ENCODE results near the gene ADRA1B.
A peak's percentile ranks its signal among the peaks of the same experiment; 100 is the strongest.

Gene ADRA1B

DNA sequence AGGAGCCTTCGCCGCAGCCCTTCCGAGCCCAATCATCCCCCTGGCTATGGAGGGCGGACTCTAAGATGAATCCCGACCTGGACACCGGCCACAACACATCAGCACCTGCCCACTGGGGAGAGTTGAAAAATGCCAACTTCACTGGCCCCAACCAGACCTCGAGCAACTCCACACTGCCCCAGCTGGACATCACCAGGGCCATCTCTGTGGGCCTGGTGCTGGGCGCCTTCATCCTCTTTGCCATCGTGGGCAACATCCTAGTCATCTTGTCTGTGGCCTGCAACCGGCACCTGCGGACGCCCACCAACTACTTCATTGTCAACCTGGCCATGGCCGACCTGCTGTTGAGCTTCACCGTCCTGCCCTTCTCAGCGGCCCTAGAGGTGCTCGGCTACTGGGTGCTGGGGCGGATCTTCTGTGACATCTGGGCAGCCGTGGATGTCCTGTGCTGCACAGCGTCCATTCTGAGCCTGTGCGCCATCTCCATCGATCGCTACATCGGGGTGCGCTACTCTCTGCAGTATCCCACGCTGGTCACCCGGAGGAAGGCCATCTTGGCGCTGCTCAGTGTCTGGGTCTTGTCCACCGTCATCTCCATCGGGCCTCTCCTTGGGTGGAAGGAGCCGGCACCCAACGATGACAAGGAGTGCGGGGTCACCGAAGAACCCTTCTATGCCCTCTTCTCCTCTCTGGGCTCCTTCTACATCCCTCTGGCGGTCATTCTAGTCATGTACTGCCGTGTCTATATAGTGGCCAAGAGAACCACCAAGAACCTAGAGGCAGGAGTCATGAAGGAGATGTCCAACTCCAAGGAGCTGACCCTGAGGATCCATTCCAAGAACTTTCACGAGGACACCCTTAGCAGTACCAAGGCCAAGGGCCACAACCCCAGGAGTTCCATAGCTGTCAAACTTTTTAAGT, 819 bp downstream of the ADRA1B start:
- ChIA-PET CTCF (interaction anchor here (0.5 to 3.3 kb wide), 16 partner anchors 23 to 627 kb away, joined by 3 to 21 read pairs (median 4); no protein-coding TSS in a partner anchor), POLR2A (ENCODE audit: low non-redundant PET) (interaction anchor here (0.6 kb wide), 1 partner anchor 10 kb away, joined by 3 read pairs; no protein-coding TSS in a partner anchor)
- no peak overlapping the region for H3K27ac ChIP-seq
- no peak for DNase-seq (ENCODE audit: low spot score)
- TF ChIP-seq, protein P1, sequence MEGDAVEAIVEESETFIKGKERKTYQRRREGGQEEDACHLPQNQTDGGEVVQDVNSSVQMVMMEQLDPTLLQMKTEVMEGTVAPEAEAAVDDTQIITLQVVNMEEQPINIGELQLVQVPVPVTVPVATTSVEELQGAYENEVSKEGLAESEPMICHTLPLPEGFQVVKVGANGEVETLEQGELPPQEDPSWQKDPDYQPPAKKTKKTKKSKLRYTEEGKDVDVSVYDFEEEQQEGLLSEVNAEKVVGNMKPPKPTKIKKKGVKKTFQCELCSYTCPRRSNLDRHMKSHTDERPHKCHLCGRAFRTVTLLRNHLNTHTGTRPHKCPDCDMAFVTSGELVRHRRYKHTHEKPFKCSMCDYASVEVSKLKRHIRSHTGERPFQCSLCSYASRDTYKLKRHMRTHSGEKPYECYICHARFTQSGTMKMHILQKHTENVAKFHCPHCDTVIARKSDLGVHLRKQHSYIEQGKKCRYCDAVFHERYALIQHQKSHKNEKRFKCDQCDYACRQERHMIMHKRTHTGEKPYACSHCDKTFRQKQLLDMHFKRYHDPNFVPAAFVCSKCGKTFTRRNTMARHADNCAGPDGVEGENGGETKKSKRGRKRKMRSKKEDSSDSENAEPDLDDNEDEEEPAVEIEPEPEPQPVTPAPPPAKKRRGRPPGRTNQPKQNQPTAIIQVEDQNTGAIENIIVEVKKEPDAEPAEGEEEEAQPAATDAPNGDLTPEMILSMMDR (conservative IDR thresholded peaks at IDR 0.05; ENCODE audit: low read depth), result no peak

DNA sequence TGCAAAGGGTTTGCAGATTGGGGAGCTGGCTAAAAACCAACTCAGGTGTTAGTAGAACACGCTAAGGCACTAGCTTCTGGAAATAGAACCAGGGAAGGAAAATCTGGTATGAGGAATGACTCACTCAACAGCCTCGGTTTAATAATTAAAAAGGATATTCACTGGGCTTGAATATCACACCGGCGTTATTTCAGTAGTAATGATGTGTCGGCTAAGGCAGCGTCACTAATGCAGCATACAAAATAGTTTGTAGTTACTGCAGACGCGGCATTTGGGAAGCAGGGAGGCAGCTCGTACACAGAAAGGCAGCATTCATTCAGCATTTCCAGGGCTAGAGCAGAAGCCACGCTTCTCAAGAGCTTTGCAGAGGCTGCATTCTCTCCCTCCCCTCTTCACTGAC, 1.7 kb downstream of the ADRA1B start:
- POLR2A ChIA-PET (ENCODE audit: low non-redundant PET), result no interaction called here

DNA sequence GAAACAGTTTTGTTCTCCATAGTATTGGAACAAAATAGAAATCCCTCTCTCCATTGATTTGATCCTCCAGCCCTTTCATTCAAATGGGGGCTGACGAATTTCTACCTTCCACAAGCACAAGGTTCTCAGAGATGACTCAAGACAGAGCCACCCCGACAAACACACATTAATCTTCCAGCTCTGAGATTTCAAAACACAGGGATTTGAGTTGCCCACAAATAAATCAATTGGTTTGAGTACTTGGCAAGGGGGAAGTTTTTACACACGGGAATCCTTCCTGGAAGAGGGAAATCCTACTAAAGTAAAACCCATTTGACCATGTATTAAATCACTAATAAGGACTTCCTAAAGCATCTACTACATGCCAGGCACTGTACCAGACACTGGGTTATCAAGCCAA, 5.4 kb downstream of the ADRA1B start:
- POLR2A ChIA-PET (ENCODE audit: low non-redundant PET), result no interaction called here
- CTCF ChIA-PET, result no interaction called here
- TF ChIP-seq, protein P1 (conservative IDR thresholded peaks at IDR 0.05; ENCODE audit: low read depth), result no peak
- no peak overlapping the region for H3K27ac ChIP-seq
- DNase-seq (ENCODE audit: low spot score), result no peak

More for the DNA sequence above, 1.7 kb downstream of the ADRA1B start:
- TF ChIP-seq, protein P1 (conservative IDR thresholded peaks at IDR 0.05; ENCODE audit: low read depth), result no peak
- CTCF ChIA-PET, result interaction anchor here (0.6 to 1.3 kb wide), 3 partner anchors 69 to 328 kb away, joined by 3 to 7 read pairs (median 3); no protein-coding TSS in a partner anchor
- no peak for DNase-seq (ENCODE audit: low spot score)
- H3K27ac ChIP-seq, result no peak overlapping the region

- POLR2A ChIA-PET (ENCODE audit: low non-redundant PET), result no interaction called here
- CTCF ChIA-PET, result no interaction called here
Observed at GRCh38 chr5:159923008-159923407, 6.7 kb downstream of the ADRA1B start.

DNA sequence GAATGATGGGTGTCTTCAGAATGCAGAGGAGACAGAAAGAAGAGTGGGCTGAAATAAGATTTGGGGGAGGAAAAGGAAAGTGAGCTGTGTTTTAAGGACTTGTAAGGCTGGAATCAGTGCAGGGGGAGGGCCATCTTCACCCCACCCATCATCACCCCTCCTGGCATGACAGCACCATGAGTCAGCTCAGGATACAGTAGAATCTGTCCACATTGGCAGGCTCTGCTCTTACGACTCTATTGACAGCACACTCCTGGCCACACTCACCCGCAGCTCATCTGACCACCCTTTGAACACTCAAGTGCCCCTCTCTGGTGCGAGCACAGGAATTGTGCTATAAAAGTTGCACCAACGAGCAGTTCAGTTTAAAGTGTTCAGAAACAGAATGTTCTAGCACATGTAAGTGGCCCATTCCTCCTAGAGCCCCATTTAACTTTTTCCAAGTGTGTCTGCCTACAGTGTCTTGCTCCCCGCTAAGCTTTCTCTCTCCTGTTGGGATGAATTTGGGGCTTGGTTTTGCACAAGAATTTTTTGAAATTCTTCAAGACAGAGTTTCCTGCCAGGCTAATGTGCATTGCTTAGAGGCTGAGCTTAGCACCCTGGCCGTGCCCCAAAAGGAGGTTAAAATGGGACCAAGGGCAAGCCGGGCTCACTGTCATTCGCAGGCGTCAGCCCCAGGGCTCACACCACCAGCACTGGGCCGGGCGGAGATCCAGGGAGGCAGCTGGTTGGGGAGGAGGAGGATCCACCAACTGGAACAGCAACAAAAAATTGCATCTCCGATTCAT, 12.0 kb downstream of the ADRA1B start:
- TF ChIP-seq, protein P1 (conservative IDR thresholded peaks at IDR 0.05; ENCODE audit: low read depth), result no peak
- peak; percentile 94 for DNase-seq (ENCODE audit: low spot score)
- H3K27ac ChIP-seq, result peak overlapping the region; percentile 37
- CTCF ChIA-PET, result interaction anchor here (0.6 to 1.5 kb wide), 5 partner anchors 42 to 1565 kb away, joined by 3 to 8 read pairs (median 4); no protein-coding TSS in a partner anchor
- POLR2A ChIA-PET (ENCODE audit: low non-redundant PET), result no interaction called here

More at GRCh38 chr5:159923008-159923407, 6.7 kb downstream of the ADRA1B start:
- no peak for DNase-seq (ENCODE audit: low spot score)
- no peak overlapping the region for H3K27ac ChIP-seq
- TF ChIP-seq, protein P1 (conservative IDR thresholded peaks at IDR 0.05; ENCODE audit: low read depth), result no peak

DNA sequence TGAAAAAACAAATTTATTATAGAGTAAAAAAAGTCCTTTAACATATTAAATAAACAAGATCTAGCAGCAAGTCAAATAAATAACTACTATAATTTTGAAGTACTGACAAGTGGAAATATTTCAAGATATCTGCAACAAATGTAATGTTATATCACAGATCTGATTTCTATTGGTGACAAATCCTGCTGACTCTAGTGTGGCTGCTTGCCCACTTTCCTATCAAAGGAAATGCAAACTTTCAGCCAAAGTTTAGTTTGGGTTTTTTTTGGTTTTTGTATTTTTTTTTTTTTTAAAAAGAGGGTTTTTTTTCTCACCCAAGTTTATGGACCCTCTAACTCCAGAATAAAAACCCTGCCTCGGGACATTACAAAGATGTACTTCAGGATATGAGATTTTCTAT, 12.9 kb downstream of the ADRA1B start:
- POLR2A ChIA-PET (ENCODE audit: low non-redundant PET), result no interaction called here
- CTCF ChIA-PET, result no interaction called here
- TF ChIP-seq, protein P1 (conservative IDR thresholded peaks at IDR 0.05; ENCODE audit: low read depth), result no peak
- DNase-seq (ENCODE audit: low spot score), result no peak
- H3K27ac ChIP-seq, result no peak overlapping the region

Data from RWPE1 (cell line).